Caco-2 (cell line): Measurements from ENCODE around the gene CCNDBP1. TPM values are rescaled to one million over a fixed set of nuclear protein-coding genes. Genes with fewer than 3 reads are reported as not detected.

Source experiments
- BruUV-seq: library from RNA; stranded (reverse); fragments of 400-500 nt; replicated peaks from 2 replicates; lab custom pipeline; 2021; lab: Mats Ljungman, UMichigan
- CTCF ChIA-PET: fragments of 300-600 bp; sonication (Branson Sonifier 250); formaldehyde crosslinking; loops from one replicate; lab custom pipeline; 2022; ENCODE audit warnings: antibody characterized with exemption; lab: Charles Lee
- POLR2A ChIA-PET: fragments of 300-600 bp; sonication (Branson Sonifier 250); formaldehyde crosslinking; loops from one replicate; lab custom pipeline; 2022; ENCODE audit warnings: antibody characterized with exemption; lab: Charles Lee
- DNase-seq, 2 experiments: peaks; one replicate each; pipeline versions ENCODE4 v3.0.0 to v3.0.0-alpha.2; 2020 to 2022
- H3K27me3 ChIP-seq: replicated peaks from 2 replicates; pipeline ENCODE4 v1.6.0; 2011; ENCODE audit warnings: low read length; ENCODE audit not compliant: control insufficient read depth, insufficient read depth
- H3K36me3 ChIP-seq: 2 replicates; pipeline ENCODE4 v1.5.1; 2011; ENCODE audit warnings: low read length; ENCODE audit not compliant: control insufficient read depth, insufficient read depth
- H3K4me1 ChIP-seq: fragments of 250-450 bp; sonication (Bioruptor Pico); 2 replicates; pipeline ENCODE4 v1.5.1; 2020; ENCODE audit warnings: mild to moderate bottlenecking
- H3K4me3 ChIP-seq: 2 replicates; pipeline ENCODE4 v1.5.1; 2011; ENCODE audit warnings: low read depth, mild to moderate bottlenecking, control low read depth, low read length
- H3K9me3 ChIP-seq: fragments of 250-450 bp; sonication (Bioruptor Pico); 2 replicates; pipeline ENCODE4 v1.5.1; 2020; ENCODE audit warnings: mild to moderate bottlenecking, moderate library complexity
- H3K27ac Mint-ChIP-seq: one replicate; pipeline ENCODE4 v1.8.0; 2022; ENCODE audit warnings: mixed read lengths; ENCODE audit not compliant: unreplicated experiment
- H3K27me3 Mint-ChIP-seq: one replicate; pipeline ENCODE4 v1.8.0; 2022; ENCODE audit warnings: mixed read lengths; ENCODE audit not compliant: insufficient read depth, unreplicated experiment
- H3K36me3 Mint-ChIP-seq: one replicate; pipeline ENCODE4 v1.8.0; 2022; ENCODE audit warnings: mild to moderate bottlenecking, mixed read lengths; ENCODE audit not compliant: insufficient read depth, unreplicated experiment
- H3K4me1 Mint-ChIP-seq: one replicate; pipeline ENCODE4 v1.8.0; 2022; ENCODE audit warnings: low read depth, mixed read lengths; ENCODE audit not compliant: unreplicated experiment
- H3K4me3 Mint-ChIP-seq: one replicate; pipeline ENCODE4 v1.8.0; 2022; ENCODE audit warnings: mild to moderate bottlenecking, moderate library complexity, mixed read lengths; ENCODE audit not compliant: unreplicated experiment
- H3K9me3 Mint-ChIP-seq: one replicate; pipeline ENCODE4 v1.8.0; 2022; ENCODE audit warnings: mixed read lengths; ENCODE audit not compliant: unreplicated experiment
- CTCF ChIP-seq, 2 experiments: fragments of 200-600 bp in 1 of 2; IDR thresholded peaks; 1 replicate in 1 of 2; 2 replicates in 1 of 2; pipeline versions ENCODE4 v1.5.1 to v1.8.0; 2011 to 2022; ENCODE audit warnings: antibody characterized with exemption in 1 of 2, control low read depth in 1 of 2, inconsistent platforms in 1 of 2, low read depth in 1 of 2, low read length in 1 of 2, mild to moderate bottlenecking in 1 of 2, moderate library complexity in 1 of 2; ENCODE audit not compliant: insufficient read depth in 1 of 2, severe bottlenecking in 1 of 2, unreplicated experiment in 1 of 2
- intact Hi-C: fragments of 100-400 bp; cut with micrococcal nuclease; formaldehyde crosslinking; loops from one replicate; pipeline ENCODE4 v1.10.0; 2022; ENCODE audit not compliant: unreplicated experiment
- total RNA-seq: library from RNA; stranded (reverse); gene quantifications from 2 replicates; pipeline ENCODE4 v1.2.3, GENCODE V29; 2022

The CCNDBP1 gene
- total RNA-seq, 1 experiment from 2014 or later: 21.7 TPM

- Histone ChIP-seq H3K4me3 (no peak overlapping the region), H3K4me1 (peaks cover 12% of the 10 kb centered on the region), H3K9me3 (no peaks in the 10 kb centered on the region), H3K27me3 (no peaks in the 10 kb centered on the region), H3K36me3 (no peaks in the 10 kb centered on the region)
- H3K27ac Mint-ChIP-seq: no peak overlapping the region
- DNase-seq: no peak
- no TSS peak for BruUV-seq
- H3K4me1 Mint-ChIP-seq: peaks cover 4% of the 10 kb centered on the region
- CTCF ChIA-PET: no interaction called here
- H3K27me3 Mint-ChIP-seq: no peaks in the 10 kb centered on the region
- H3K4me3 Mint-ChIP-seq: no peak overlapping the region
- intact Hi-C loops: no loop called here
- peaks cover 25% of the 10 kb centered on the region for H3K36me3 Mint-ChIP-seq
- POLR2A ChIA-PET: interaction anchor here (0.6 kb wide), 1 partner anchor 105 kb away, joined by 3 read pairs; no protein-coding TSS in a partner anchor
- H3K9me3 Mint-ChIP-seq: no peaks in the 10 kb centered on the region
- TF ChIP-seq CTCF (IDR thresholded peaks at IDR 0.05; ENCODE audit: insufficient read depth in 1 of 2, low read depth in 1 of 2, low read length in 1 of 2, severe bottlenecking in 1 of 2, unreplicated experiment in 1 of 2): no peak
Measured at GRCh38 chr15:43183270-43183669, 1.9 kb upstream of the CCNDBP1 start.

GRCh38 chr15:43184407-43185124, 637 bp upstream of the CCNDBP1 start:
- POLR2A ChIA-PET: no interaction called here
- no peaks in the 10 kb centered on the region for H3K9me3 Mint-ChIP-seq

GRCh38 chr15:43186003-43186353, 775 bp downstream of the CCNDBP1 start:
- H3K4me3 ChIP-seq: peak overlapping the region; percentile 82
- no peak for TF ChIP-seq CTCF (IDR thresholded peaks at IDR 0.05; ENCODE audit: insufficient read depth in 1 of 2, low read depth in 1 of 2, low read length in 1 of 2, severe bottlenecking in 1 of 2, unreplicated experiment in 1 of 2)
- no peaks in the 10 kb centered on the region for H3K9me3 ChIP-seq
- peak overlapping the region; percentile 93 for H3K4me3 Mint-ChIP-seq
- H3K9me3 Mint-ChIP-seq: no peaks in the 10 kb centered on the region
- intact Hi-C loops: no loop called here
- H3K36me3 ChIP-seq: no peaks in the 10 kb centered on the region
- no peak for DNase-seq
- no peaks in the 10 kb centered on the region for H3K27me3 Mint-ChIP-seq
- POLR2A ChIA-PET: no interaction called here
- CTCF ChIA-PET: interaction anchor here (1.0 kb wide), 1 partner anchor 18 kb away, joined by 3 read pairs; no protein-coding TSS in a partner anchor
- peaks cover 4% of the 10 kb centered on the region for H3K4me1 Mint-ChIP-seq
- peaks cover 12% of the 10 kb centered on the region for H3K4me1 ChIP-seq
- no TSS peak for BruUV-seq
- no peaks in the 10 kb centered on the region for H3K27me3 ChIP-seq
- peaks cover 25% of the 10 kb centered on the region for H3K36me3 Mint-ChIP-seq
- H3K27ac Mint-ChIP-seq: peak overlapping the region; percentile 79

More at GRCh38 chr15:43184407-43185124, 637 bp upstream of the CCNDBP1 start:
- H3K27ac Mint-ChIP-seq: no peak overlapping the region
- no peak for DNase-seq
- H3K27me3 Mint-ChIP-seq: no peaks in the 10 kb centered on the region
- intact Hi-C loops: loop anchor here (1.0 to 2.0 kb wide), 2 partner anchors 52 to 79 kb away; partner anchors contain the start of gene TMEM62
- H3K4me1 Mint-ChIP-seq: peaks cover 4% of the 10 kb centered on the region
- H3K36me3 Mint-ChIP-seq: peaks cover 25% of the 10 kb centered on the region
- Histone ChIP-seq H3K36me3 (no peaks in the 10 kb centered on the region), H3K4me1 (peaks cover 12% of the 10 kb centered on the region), H3K9me3 (no peaks in the 10 kb centered on the region), H3K27me3 (no peaks in the 10 kb centered on the region), H3K4me3 (peak overlapping the region; percentile 82)
- CTCF ChIA-PET: no interaction called here
- BruUV-seq: no TSS peak
- TF ChIP-seq CTCF (IDR thresholded peaks at IDR 0.05; ENCODE audit: insufficient read depth in 1 of 2, low read depth in 1 of 2, low read length in 1 of 2, severe bottlenecking in 1 of 2, unreplicated experiment in 1 of 2): no peak
- peak overlapping the region; percentile 93 for H3K4me3 Mint-ChIP-seq
